ENCODE results near the gene PTAFR.

The PTAFR gene

GRCh38 chr1:28180306-28181305 lies 4.1 kb upstream of the PTAFR start:
- ChIA-PET CTCF (no interaction called here), POLR2A (no interaction called here)
- DNase-seq (ENCODE audit: low read depth, low spot score) = no peak
- no peak overlapping the region for H3K4me3 ChIP-seq (ENCODE audit: low read depth, low read length)
- TF ChIP-seq CTCF (IDR thresholded peaks at IDR 0.05; ENCODE audit: insufficient read depth, low read length, missing control alignments) = no peak

- DNase-seq (ENCODE audit: low read depth, low spot score) = no peak
- CTCF ChIA-PET = interaction anchor here (1.1 kb wide), 1 partner anchor 88 kb away, joined by 4 read pairs; no protein-coding TSS in a partner anchor
- no peak for TF ChIP-seq CTCF (IDR thresholded peaks at IDR 0.05; ENCODE audit: insufficient read depth, low read length, missing control alignments)
- no peak overlapping the region for H3K4me3 ChIP-seq (ENCODE audit: low read depth, low read length)
- POLR2A ChIA-PET = no interaction called here
Observed at GRCh38 chr1:28178690-28179485, 2.4 kb upstream of the PTAFR start.

- ChIA-PET POLR2A (no interaction called here), CTCF (no interaction called here)
- no peak for TF ChIP-seq CTCF (IDR thresholded peaks at IDR 0.05; ENCODE audit: insufficient read depth, low read length, missing control alignments)
- no peak overlapping the region for H3K4me3 ChIP-seq (ENCODE audit: low read depth, low read length)
- DNase-seq (ENCODE audit: low read depth, low spot score) = no peak
Observed at GRCh38 chr1:28175955-28176485, 470 bp downstream of the PTAFR start.

- POLR2A ChIA-PET = interaction anchor here (0.6 kb wide), 1 partner anchor 317 kb away, joined by 3 read pairs; no protein-coding TSS in a partner anchor
- CTCF ChIA-PET = interaction anchor here (0.9 to 1.1 kb wide), 2 partner anchors 21 to 84 kb away, joined by 3 to 4 read pairs; no protein-coding TSS in a partner anchor
- TF ChIP-seq CTCF (IDR thresholded peaks at IDR 0.05; ENCODE audit: insufficient read depth, low read length, missing control alignments) = no peak
Observed at GRCh38 chr1:28173980-28174297, 2.6 kb downstream of the PTAFR start.

GRCh38 chr1:28173151-28173979 lies 3.1 kb downstream of the PTAFR start:
- no peak for DNase-seq (ENCODE audit: low read depth, low spot score)
- TF ChIP-seq CTCF (IDR thresholded peaks at IDR 0.05; ENCODE audit: insufficient read depth, low read length, missing control alignments) = no peak
- ChIA-PET POLR2A (interaction anchor here (0.6 kb wide), 1 partner anchor 316 kb away, joined by 3 read pairs; no protein-coding TSS in a partner anchor), CTCF (interaction anchor here (0.9 to 1.1 kb wide), 2 partner anchors 21 to 83 kb away, joined by 3 to 4 read pairs; no protein-coding TSS in a partner anchor)
- no peak overlapping the region for H3K4me3 ChIP-seq (ENCODE audit: low read depth, low read length)

More at GRCh38 chr1:28173980-28174297, 2.6 kb downstream of the PTAFR start:
- no peak overlapping the region for H3K4me3 ChIP-seq (ENCODE audit: low read depth, low read length)
- no peak for DNase-seq (ENCODE audit: low read depth, low spot score)

Data from AG04449 (cell line).